Astrocyte (in vitro differentiated cells and primary cell): ENCODE data around the gene IL17A. TPM values are rescaled to one million over a fixed set of nuclear protein-coding genes. Genes with fewer than 3 reads are reported as not detected.

Experiments used
- DNase-seq: peaks from one replicate; pipeline ENCODE4 v3.0.0-alpha.2; 2010; ENCODE audit warnings: low read depth
- FAIRE-seq: peaks from 2 replicates; lab custom pipeline; 2011; peaks lifted over from hg19 to GRCh38; lab: Jason Lieb, UNC
- H2AFZ ChIP-seq: 2 replicates; pipeline ENCODE4 v1.6.0; 2012; ENCODE audit warnings: low read depth, low read length, inconsistent platforms
- H3K27ac ChIP-seq: 2 replicates; pipeline ENCODE4 v1.5.1; 2011; ENCODE audit warnings: low read depth, low read length, inconsistent platforms
- H3K27me3 ChIP-seq: 2 replicates; pipeline ENCODE4 v1.6.0; 2011; ENCODE audit warnings: low read length, inconsistent platforms; ENCODE audit not compliant: insufficient read depth
- H3K36me3 ChIP-seq: 2 replicates; pipeline ENCODE4 v1.5.1; 2011; ENCODE audit warnings: low read length, inconsistent platforms; ENCODE audit not compliant: insufficient read depth
- H3K4me1 ChIP-seq: 2 replicates; pipeline ENCODE4 v1.5.1; 2011; ENCODE audit warnings: low read length, inconsistent platforms; ENCODE audit not compliant: insufficient read depth
- H3K4me2 ChIP-seq: 2 replicates; pipeline ENCODE4 v1.6.0; 2012; ENCODE audit warnings: low read length, inconsistent platforms
- H3K4me3 ChIP-seq: 2 replicates; pipeline ENCODE4 v1.5.1; 2011; ENCODE audit warnings: low read depth, mild to moderate bottlenecking, low read length, inconsistent platforms; ENCODE audit not compliant: insufficient read depth
- H3K79me2 ChIP-seq: 2 replicates; pipeline ENCODE4 v1.6.0; 2012; ENCODE audit warnings: mild to moderate bottlenecking, low read length, inconsistent platforms; ENCODE audit not compliant: insufficient read depth
- H3K9ac ChIP-seq: 2 replicates; pipeline ENCODE4 v1.6.0; 2012; ENCODE audit warnings: mild to moderate bottlenecking, low read length, inconsistent platforms
- H3K9me3 ChIP-seq: 2 replicates; pipeline ENCODE4 v1.5.1; 2012; ENCODE audit warnings: low read depth, mild to moderate bottlenecking, low read length, inconsistent platforms; ENCODE audit not compliant: insufficient read depth
- H4K20me1 ChIP-seq: 2 replicates; pipeline ENCODE4 v1.6.0; 2012; ENCODE audit warnings: low read length, inconsistent platforms; ENCODE audit not compliant: insufficient read depth
- H3K27ac Mint-ChIP-seq: one replicate; pipeline ENCODE4 v1.8.0; 2021; ENCODE audit warnings: mild to moderate bottlenecking, mixed read lengths; ENCODE audit not compliant: unreplicated experiment
- H3K27me3 Mint-ChIP-seq: one replicate; pipeline ENCODE4 v1.8.0; 2021; ENCODE audit warnings: low read depth, mixed read lengths; ENCODE audit not compliant: unreplicated experiment
- H3K36me3 Mint-ChIP-seq: one replicate; pipeline ENCODE4 v1.8.0; 2021; ENCODE audit warnings: low read depth, mixed read lengths; ENCODE audit not compliant: unreplicated experiment
- H3K4me1 Mint-ChIP-seq: one replicate; pipeline ENCODE4 v1.8.0; 2021; ENCODE audit warnings: low read depth, mixed read lengths; ENCODE audit not compliant: unreplicated experiment
- H3K4me3 Mint-ChIP-seq: one replicate; pipeline ENCODE4 v1.8.0; 2021; ENCODE audit warnings: mild to moderate bottlenecking, moderate library complexity, mixed read lengths; ENCODE audit not compliant: unreplicated experiment
- H3K9me3 Mint-ChIP-seq: one replicate; pipeline ENCODE4 v1.8.0; 2021; ENCODE audit warnings: mild to moderate bottlenecking, mixed read lengths; ENCODE audit not compliant: unreplicated experiment
- CTCF ChIP-seq: IDR thresholded peaks from 2 replicates; pipeline ENCODE4 v1.5.1; 2011; ENCODE audit warnings: low read depth, mild to moderate bottlenecking, inconsistent platforms, low read length, moderate library complexity; ENCODE audit not compliant: insufficient read depth
- EZH2 ChIP-seq: IDR thresholded peaks from 2 replicates; pipeline ENCODE4 v1.6.1; 2012; ENCODE audit warnings: mild to moderate bottlenecking, low read length, inconsistent platforms; ENCODE audit not compliant: insufficient read depth
- total RNA-seq: library from RNA; stranded (reverse); gene quantifications from 2 replicates; pipeline ENCODE4 v1.2.1, GENCODE V29; 2021

IL17A gene
- total RNA-seq, 1 donor from 2014 or later: not detected

GRCh38 chr6:52187098-52187497, 923 bp downstream of the IL17A start:
- DNase-seq (no peak), FAIRE-seq (no peak)
- H3K4me3 Mint-ChIP-seq: no peak overlapping the region
- H3K36me3 ChIP-seq: no peaks in the 10 kb centered on the region
- no peak overlapping the region for H2AFZ ChIP-seq
- H3K27me3 Mint-ChIP-seq: peaks cover 8% of the 10 kb centered on the region
- no peak overlapping the region for H3K4me3 ChIP-seq
- TF ChIP-seq EZH2 (no peak), CTCF (no peak)
- no peaks in the 10 kb centered on the region for H4K20me1 ChIP-seq
- peaks cover 1% of the 10 kb centered on the region for H3K4me1 Mint-ChIP-seq
- no peak overlapping the region for H3K27ac ChIP-seq
- no peaks in the 10 kb centered on the region for H3K4me1 ChIP-seq
- H3K79me2 ChIP-seq: no peaks in the 10 kb centered on the region
- H3K4me2 ChIP-seq: no peak overlapping the region
- peaks cover 1% of the 10 kb centered on the region for H3K9me3 Mint-ChIP-seq
- H3K9ac ChIP-seq: no peak overlapping the region
- H3K36me3 Mint-ChIP-seq: no peaks in the 10 kb centered on the region
- H3K9me3 ChIP-seq: no peaks in the 10 kb centered on the region
- no peaks in the 10 kb centered on the region for H3K27me3 ChIP-seq
- H3K27ac Mint-ChIP-seq: no peak overlapping the region

GRCh38 chr6:52189974-52190373, 3.8 kb downstream of the IL17A start:
- no peak for TF ChIP-seq CTCF
- no peak for TF ChIP-seq EZH2
- Histone ChIP-seq H3K79me2 (no peaks in the 10 kb centered on the region), H4K20me1 (no peaks in the 10 kb centered on the region), H3K4me3 (no peak overlapping the region), H3K4me1 (no peaks in the 10 kb centered on the region), H3K27me3 (no peaks in the 10 kb centered on the region), H3K9ac (no peak overlapping the region), H3K9me3 (no peaks in the 10 kb centered on the region), H2AFZ (no peak overlapping the region), H3K36me3 (no peaks in the 10 kb centered on the region), H3K4me2 (no peak overlapping the region), H3K27ac (no peak overlapping the region)
- H3K27me3 Mint-ChIP-seq: peaks cover 4% of the 10 kb centered on the region
- peaks cover 1% of the 10 kb centered on the region for H3K9me3 Mint-ChIP-seq
- H3K4me3 Mint-ChIP-seq: no peak overlapping the region
- DNase-seq (no peak), FAIRE-seq (no peak)
- H3K4me1 Mint-ChIP-seq: no peaks in the 10 kb centered on the region
- H3K36me3 Mint-ChIP-seq: no peaks in the 10 kb centered on the region
- no peak overlapping the region for H3K27ac Mint-ChIP-seq

- H3K27ac Mint-ChIP-seq: no peak overlapping the region
- FAIRE-seq: no peak
- H3K9me3 Mint-ChIP-seq: peaks cover 1% of the 10 kb centered on the region
These were observed 4.2 kb downstream of the IL17A start for GRCh38 chr6:52190409-52190808.

More at GRCh38 chr6:52190409-52190808, 4.2 kb downstream of the IL17A start:
- H3K27me3 ChIP-seq: no peaks in the 10 kb centered on the region
- TF ChIP-seq EZH2 (no peak), CTCF (no peak)
- peaks cover 2% of the 10 kb centered on the region for H3K27me3 Mint-ChIP-seq
- H3K4me3 ChIP-seq: no peak overlapping the region
- no peaks in the 10 kb centered on the region for H3K9me3 ChIP-seq
- H3K4me1 Mint-ChIP-seq: no peaks in the 10 kb centered on the region
- no peak for DNase-seq
- no peak overlapping the region for H3K4me3 Mint-ChIP-seq
- H3K9ac ChIP-seq: no peak overlapping the region
- H3K36me3 Mint-ChIP-seq: no peaks in the 10 kb centered on the region
- no peaks in the 10 kb centered on the region for H3K4me1 ChIP-seq
- no peaks in the 10 kb centered on the region for H3K36me3 ChIP-seq
- H2AFZ ChIP-seq: no peak overlapping the region
- H3K27ac ChIP-seq: no peak overlapping the region
- no peaks in the 10 kb centered on the region for H4K20me1 ChIP-seq
- no peak overlapping the region for H3K4me2 ChIP-seq
- no peaks in the 10 kb centered on the region for H3K79me2 ChIP-seq
